Measurements from ENCODE around the gene IL34. TPM values are rescaled to one million over a fixed set of nuclear protein-coding genes. Genes with fewer than 3 reads are reported as not detected.

Gene IL34
- total RNA-seq, 1 experiment from 2014 or later, result not detected

DNA sequence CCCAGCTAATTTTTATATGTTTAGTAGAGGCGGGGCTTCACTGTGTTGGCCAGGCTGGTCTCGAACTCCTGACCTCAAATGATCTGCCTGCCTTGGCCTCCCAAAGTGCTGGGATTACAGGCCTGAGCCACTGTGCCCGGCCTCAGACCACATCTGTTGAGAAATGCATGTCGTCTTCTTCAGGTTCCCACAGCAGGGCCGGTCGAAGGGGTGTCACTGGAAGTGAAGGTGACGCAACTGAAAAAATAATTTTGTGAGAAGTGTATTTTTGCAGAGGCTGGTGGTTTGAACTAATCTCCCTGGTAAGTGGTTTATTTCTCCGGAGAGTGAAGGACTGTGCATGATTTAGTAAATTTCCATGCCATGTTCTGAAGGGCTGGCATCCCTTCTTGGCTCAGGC, 33.4 kb upstream of the IL34 start:
- H3K27ac ChIP-seq (ENCODE audit: low read depth, low read length), result no peak overlapping the region
- BruUV-seq (replicated peaks), result no TSS peak
- no peak overlapping the region for H3K9ac ChIP-seq (ENCODE audit: low read length)
- H3K4me2 ChIP-seq (ENCODE audit: low read length), result no peak overlapping the region
- no peaks in the 10 kb centered on the region for H4K20me1 ChIP-seq (ENCODE audit: insufficient read depth)
- ChIA-PET RAD21 (ENCODE audit: low non-redundant PET in 1 of 2, low total read pairs in 2 of 2, uncharacterized antibody in 2 of 2, unreplicated experiment in 2 of 2) (no interaction called here), CTCF (no interaction called here), POLR2A (no interaction called here)
- H3K4me3 ChIP-seq (replicated peaks in 1 of 2; ENCODE audit: low read depth in 1 of 2, low read length in 2 of 2), result no peak overlapping the region
- H3K9me2 ChIP-seq (ENCODE audit: insufficient read depth), result no peaks in the 10 kb centered on the region
- H2AFZ ChIP-seq (ENCODE audit: low read depth, low read length, poor library complexity, severe bottlenecking), result no peak overlapping the region
- H3K4me1 ChIP-seq (ENCODE audit: control insufficient read depth in 1 of 2, insufficient read depth in 2 of 2, low read length in 2 of 2), result peaks cover 4 to 8% of the 10 kb centered on the region in 2 experiments; a peak in 3 of 4 replicates
- no peak for ATAC-seq
- no peaks in the 10 kb centered on the region for H3K9me3 ChIP-seq (ENCODE audit: control insufficient read depth in 1 of 2, insufficient read depth in 1 of 2, low read depth in 1 of 2, low read length in 2 of 2)
- no peak for DNase-seq (ENCODE audit: low read depth, low spot score)
- intact Hi-C loops (cut with micrococcal nuclease), result no loop called here
- TF ChIP-seq ZBTB33 (IDR thresholded peaks at IDR 0.05; ENCODE audit: extremely low read depth, insufficient replicate concordance, low read length) (no peak), ZFX (IDR thresholded peaks at IDR 0.05) (no peak), ATF3 (IDR thresholded peaks at IDR 0.05) (no peak), TCF7L2 (IDR thresholded peaks at IDR 0.05; ENCODE audit: borderline replicate concordance, extremely low read depth, insufficient read depth, insufficient read length) (no peak), EGR1 (IDR thresholded peaks at IDR 0.05; ENCODE audit: low read depth) (no peak), POLR2AphosphoS5 (IDR thresholded peaks at IDR 0.05; ENCODE audit: low read depth, low read length) (no peak), CEBPB (IDR thresholded peaks at IDR 0.05; ENCODE audit: low read depth) (no peak)
- H3K27me3 ChIP-seq (ENCODE audit: insufficient read depth, low read length), result no peaks in the 10 kb centered on the region
- no peaks in the 10 kb centered on the region for H3K79me2 ChIP-seq (ENCODE audit: insufficient read depth, low read length)
- H3K36me3 ChIP-seq (ENCODE audit: control insufficient read depth in 1 of 2, insufficient read depth in 2 of 2, low read length in 2 of 2), result no peaks in the 10 kb centered on the region

All from HCT116 (cell line).